GM08714 (cell line): Measurements from ENCODE around the gene RAPH1.
"Not testable (repeated sequence)": the region's sequence is repeated elsewhere in the genome, so short reads cannot be mapped to it uniquely, and the experiment has no call there.

ENCODE experiments used
- H3K4me3 ChIP-seq: fragments of 200-500 bp; sonication (Bioruptor generic); 2 replicates; pipeline ENCODE4 v1.5.1; 2014; ENCODE audit warnings: mild to moderate bottlenecking, low read length, inconsistent platforms
- ZNF274 ChIP-seq: IDR thresholded peaks from 2 replicates; pipeline ENCODE4 v1.6.1; 2012; ENCODE audit warnings: mild to moderate bottlenecking, low read depth, low read length

Gene RAPH1

GRCh38 chr2:203533676-203534591 is 1.2 kb downstream of the RAPH1 start:
- H3K4me3 ChIP-seq, result peak overlapping the region; percentile 61
- no peak for TF ChIP-seq ZNF274

GRCh38 chr2:203532957-203533658 is 2.0 kb downstream of the RAPH1 start:
- H3K4me3 ChIP-seq, result peak overlapping the region; percentile 43; the same call in 1 of the 2 replicates
- no peak for TF ChIP-seq ZNF274

- H3K4me3 ChIP-seq, result no peak overlapping the region
- TF ChIP-seq ZNF274, result no peak
These were observed 7.4 kb downstream of the RAPH1 start for GRCh38 chr2:203527719-203528118.

- H3K4me3 ChIP-seq, result not testable (repeated sequence)
These were observed 21.8 kb downstream of the RAPH1 start for GRCh38 chr2:203513268-203513667.

GRCh38 chr2:203510941-203511305 is 24.2 kb downstream of the RAPH1 start:
- TF ChIP-seq ZNF274, result no peak
- H3K4me3 ChIP-seq, result no peak overlapping the region

- H3K4me3 ChIP-seq, result no peak overlapping the region
- TF ChIP-seq ZNF274, result no peak
These were observed 24.7 kb downstream of the RAPH1 start for GRCh38 chr2:203510256-203510940.

- not testable (repeated sequence) for H3K4me3 ChIP-seq
These were observed 31.6 kb downstream of the RAPH1 start for GRCh38 chr2:203503460-203503859.

- no peak overlapping the region for H3K4me3 ChIP-seq
- no peak for TF ChIP-seq ZNF274
These were observed 33.2 kb downstream of the RAPH1 start for GRCh38 chr2:203501873-203502272.

- no peak for TF ChIP-seq ZNF274
- H3K4me3 ChIP-seq, result no peak overlapping the region
These were observed 34.1 kb downstream of the RAPH1 start for GRCh38 chr2:203500951-203501350.

GRCh38 chr2:203500297-203500696 is 34.8 kb downstream of the RAPH1 start:
- H3K4me3 ChIP-seq, result no peak overlapping the region
- no peak for TF ChIP-seq ZNF274

GRCh38 chr2:203498161-203498560 is 36.9 kb downstream of the RAPH1 start:
- no peak overlapping the region for H3K4me3 ChIP-seq
- TF ChIP-seq ZNF274, result no peak

- no peak for TF ChIP-seq ZNF274
- H3K4me3 ChIP-seq, result no peak overlapping the region
These were observed 42.1 kb downstream of the RAPH1 start for GRCh38 chr2:203492965-203493364.

GRCh38 chr2:203490391-203490790 is 44.7 kb downstream of the RAPH1 start:
- no peak for TF ChIP-seq ZNF274
- H3K4me3 ChIP-seq, result no peak overlapping the region

- H3K4me3 ChIP-seq, result no peak overlapping the region
- no peak for TF ChIP-seq ZNF274
These were observed 45.6 kb downstream of the RAPH1 start for GRCh38 chr2:203489531-203489930.

- no peak overlapping the region for H3K4me3 ChIP-seq
- TF ChIP-seq ZNF274, result no peak
These were observed 50.6 kb downstream of the RAPH1 start for GRCh38 chr2:203484266-203485112.
